Measurements from ENCODE around the gene TCN2. TPM values are rescaled to one million over a fixed set of nuclear protein-coding genes. Genes with fewer than 3 reads are reported as not detected.
A peak's percentile ranks its signal among the peaks of the same experiment; 100 is the strongest.

TCN2 gene
- total RNA-seq, 1 donor from 2014 or later: 2.7 TPM

DNA sequence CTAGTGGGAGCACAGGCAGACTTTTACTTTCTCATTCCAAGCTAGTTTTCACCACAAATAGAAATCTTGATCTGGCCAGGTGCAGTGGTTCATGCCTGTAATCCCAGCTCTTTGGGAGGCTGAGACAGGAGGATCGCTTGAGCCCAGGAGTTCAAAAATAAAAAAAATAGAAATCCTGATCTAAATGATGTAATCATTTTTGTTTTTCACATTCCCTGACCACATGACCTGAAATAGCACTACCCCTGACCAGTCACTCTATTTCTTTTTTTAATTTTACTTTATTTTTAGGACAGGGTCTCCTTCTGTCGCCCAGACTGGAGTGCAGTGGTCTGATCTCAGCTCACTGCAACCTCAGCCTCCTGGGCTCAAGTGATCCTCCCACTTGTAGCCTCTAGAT is 2.3 kb upstream of the TCN2 start:
- no peak overlapping the region for H3K4me3 ChIP-seq (ENCODE audit: insufficient read depth, low read depth, low read length)
- H3K4me1 ChIP-seq (ENCODE audit: insufficient read depth, low read length): peaks cover 23% of the 10 kb centered on the region
- H3K4me3 Mint-ChIP-seq (ENCODE audit: unreplicated experiment): no peak overlapping the region
- H3K27me3 ChIP-seq (ENCODE audit: insufficient read depth, low read length): no peaks in the 10 kb centered on the region
- H4K20me1 ChIP-seq (ENCODE audit: insufficient read depth, low read length): no peaks in the 10 kb centered on the region
- FAIRE-seq (no peak), DNase-seq (ENCODE audit: low read depth) (no peak)
- H3K9me3 ChIP-seq (ENCODE audit: insufficient read depth, low read depth, low read length): no peaks in the 10 kb centered on the region
- H3K36me3 ChIP-seq (ENCODE audit: insufficient read depth, low read length): no peaks in the 10 kb centered on the region
- no peak overlapping the region for H3K4me2 ChIP-seq (ENCODE audit: low read length)
- no peaks in the 10 kb centered on the region for H3K36me3 Mint-ChIP-seq (ENCODE audit: low read depth, unreplicated experiment)
- no peaks in the 10 kb centered on the region for H3K79me2 ChIP-seq (ENCODE audit: insufficient read depth, low read length)
- H3K4me1 Mint-ChIP-seq (ENCODE audit: low read depth, unreplicated experiment): peaks cover 26% of the 10 kb centered on the region
- H3K27ac Mint-ChIP-seq (ENCODE audit: unreplicated experiment): peak overlapping the region; percentile 18
- peaks cover 5% of the 10 kb centered on the region for H3K27me3 Mint-ChIP-seq (ENCODE audit: low read depth, unreplicated experiment)
- H3K9ac ChIP-seq (ENCODE audit: low read length): no peak overlapping the region
- no peaks in the 10 kb centered on the region for H3K9me3 Mint-ChIP-seq (ENCODE audit: unreplicated experiment)
- H2AFZ ChIP-seq (ENCODE audit: low read depth, low read length): no peak overlapping the region
- TF ChIP-seq CTCF (IDR thresholded peaks at IDR 0.05; ENCODE audit: insufficient read depth, low read depth, low read length) (no peak), EZH2 (IDR thresholded peaks at IDR 0.05; ENCODE audit: insufficient read depth, low read length) (no peak)
- no peak overlapping the region for H3K27ac ChIP-seq (ENCODE audit: low read depth, low read length)

GRCh38 chr22:30605449-30606110 is 1.4 kb upstream of the TCN2 start:
- FAIRE-seq: no peak
- H3K4me3 ChIP-seq (ENCODE audit: insufficient read depth, low read depth, low read length): peak overlapping the region; percentile 67
- no peaks in the 10 kb centered on the region for H3K36me3 ChIP-seq (ENCODE audit: insufficient read depth, low read length)
- H3K9me3 ChIP-seq (ENCODE audit: insufficient read depth, low read depth, low read length): no peaks in the 10 kb centered on the region
- peaks cover 31% of the 10 kb centered on the region for H3K4me1 Mint-ChIP-seq (ENCODE audit: low read depth, unreplicated experiment)
- no peaks in the 10 kb centered on the region for H3K9me3 Mint-ChIP-seq (ENCODE audit: unreplicated experiment)
- H3K4me1 ChIP-seq (ENCODE audit: insufficient read depth, low read length): peaks cover 24% of the 10 kb centered on the region
- no peak overlapping the region for H3K27ac Mint-ChIP-seq (ENCODE audit: unreplicated experiment)
- no peaks in the 10 kb centered on the region for H4K20me1 ChIP-seq (ENCODE audit: insufficient read depth, low read length)
- H3K27ac ChIP-seq (ENCODE audit: low read depth, low read length): no peak overlapping the region
- peak overlapping the region; percentile 100 for H3K4me2 ChIP-seq (ENCODE audit: low read length)
- H3K9ac ChIP-seq (ENCODE audit: low read length): peak overlapping the region; percentile 6
- no peaks in the 10 kb centered on the region for H3K27me3 ChIP-seq (ENCODE audit: insufficient read depth, low read length)
- peak; percentile 10 for DNase-seq (ENCODE audit: low read depth)
- no peak overlapping the region for H3K4me3 Mint-ChIP-seq (ENCODE audit: unreplicated experiment)
- peaks cover 5% of the 10 kb centered on the region for H3K27me3 Mint-ChIP-seq (ENCODE audit: low read depth, unreplicated experiment)
- peak; percentile 84 for TF ChIP-seq CTCF (IDR thresholded peaks at IDR 0.05; ENCODE audit: insufficient read depth, low read depth, low read length)
- TF ChIP-seq EZH2 (IDR thresholded peaks at IDR 0.05; ENCODE audit: insufficient read depth, low read length): no peak
- H2AFZ ChIP-seq (ENCODE audit: low read depth, low read length): no peak overlapping the region
- no peaks in the 10 kb centered on the region for H3K36me3 Mint-ChIP-seq (ENCODE audit: low read depth, unreplicated experiment)
- H3K79me2 ChIP-seq (ENCODE audit: insufficient read depth, low read length): no peaks in the 10 kb centered on the region

DNA sequence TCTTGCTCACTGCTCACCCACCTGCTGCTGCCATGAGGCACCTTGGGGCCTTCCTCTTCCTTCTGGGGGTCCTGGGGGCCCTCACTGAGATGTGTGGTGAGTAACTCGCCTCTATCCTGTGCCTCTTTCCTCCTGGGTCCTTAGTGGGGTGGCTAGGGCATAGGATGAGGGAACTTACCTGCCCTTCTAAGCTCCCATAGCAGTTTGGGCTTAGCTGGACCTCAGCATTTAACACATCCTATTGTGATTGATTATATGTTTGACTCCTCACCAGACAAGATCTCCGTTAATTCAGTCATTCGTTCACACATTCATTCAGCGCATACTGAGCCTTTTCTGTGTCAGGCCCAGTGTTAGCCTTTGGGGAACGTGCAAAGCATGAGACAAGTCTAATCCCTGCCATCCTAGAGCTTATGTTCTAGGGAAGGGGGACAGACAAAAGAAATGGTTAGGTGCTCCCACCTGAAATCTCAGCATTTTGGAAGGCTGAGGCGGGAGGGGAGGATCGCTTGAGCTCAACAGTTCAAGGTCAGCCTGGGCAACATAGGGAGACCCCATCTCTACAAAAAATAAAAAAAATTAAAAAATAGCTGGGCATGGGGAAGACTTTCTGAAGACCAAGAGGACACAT is 441 bp downstream of the TCN2 start:
- peak overlapping the region; percentile 81 for H3K9ac ChIP-seq (ENCODE audit: low read length)
- no peaks in the 10 kb centered on the region for H3K27me3 ChIP-seq (ENCODE audit: insufficient read depth, low read length)
- Mint-ChIP-seq H3K9me3 (ENCODE audit: unreplicated experiment) (no peaks in the 10 kb centered on the region), H3K27ac (ENCODE audit: unreplicated experiment) (peak overlapping the region; percentile 84), H3K27me3 (ENCODE audit: low read depth, unreplicated experiment) (no peaks in the 10 kb centered on the region), H3K4me1 (ENCODE audit: low read depth, unreplicated experiment) (peaks cover 31% of the 10 kb centered on the region), H3K36me3 (ENCODE audit: low read depth, unreplicated experiment) (no peaks in the 10 kb centered on the region), H3K4me3 (ENCODE audit: unreplicated experiment) (peak overlapping the region; percentile 78)
- H2AFZ ChIP-seq (ENCODE audit: low read depth, low read length): peak overlapping the region; percentile 99
- H3K9me3 ChIP-seq (ENCODE audit: insufficient read depth, low read depth, low read length): no peaks in the 10 kb centered on the region
- FAIRE-seq: no peak
- TF ChIP-seq CTCF (IDR thresholded peaks at IDR 0.05; ENCODE audit: insufficient read depth, low read depth, low read length) (no peak), EZH2 (IDR thresholded peaks at IDR 0.05; ENCODE audit: insufficient read depth, low read length) (no peak)
- no peak overlapping the region for H3K27ac ChIP-seq (ENCODE audit: low read depth, low read length)
- H4K20me1 ChIP-seq (ENCODE audit: insufficient read depth, low read length): no peaks in the 10 kb centered on the region
- DNase-seq (ENCODE audit: low read depth): no peak
- H3K36me3 ChIP-seq (ENCODE audit: insufficient read depth, low read length): no peaks in the 10 kb centered on the region
- H3K4me2 ChIP-seq (ENCODE audit: low read length): peak overlapping the region; percentile 100
- peaks cover 24% of the 10 kb centered on the region for H3K4me1 ChIP-seq (ENCODE audit: insufficient read depth, low read length)
- H3K4me3 ChIP-seq (ENCODE audit: insufficient read depth, low read depth, low read length): peak overlapping the region; percentile 67
- no peaks in the 10 kb centered on the region for H3K79me2 ChIP-seq (ENCODE audit: insufficient read depth, low read length)
